Measurements from ENCODE around the gene TRAF3IP3. TPM values are rescaled to one million over a fixed set of nuclear protein-coding genes. Genes with fewer than 3 reads are reported as not detected.

The TRAF3IP3 gene
- total RNA-seq (100 to 1,000 TPM; 193 to 209 TPM), polyA plus RNA-seq (414 TPM)

GRCh38 chr1:209755926-209756614 is at the start of gene TRAF3IP3:
Gene TRAF3IP3, plus strand, starts transcription at chr1:209756053. Its CDS starts 3,987 bp downstream, at chr1:209760040.
- Mint-ChIP-seq H3K27me3 (no peaks in the 10 kb centered on the region), H3K27ac (peak within 1 kb of the TSS; percentile 84 to 98 (median 96)), H3K9me3 (no peaks in the 10 kb centered on the region), H3K36me3 (peaks cover 9 to 49% (median 20%) of the 10 kb centered on the region in 3 donors), H3K4me1 (peaks cover 67 to 81% (median 73%) of the 10 kb centered on the region in 3 donors), H3K4me3 (peak within 1 kb of the TSS; percentile 90 to 100 (median 98))
- Histone ChIP-seq H3K36me3 (ENCODE audit: insufficient read depth, low read length) (peaks cover 18% of the 10 kb centered on the region), H3K27me3 (ENCODE audit: insufficient read depth, low read length, poor library complexity, severe bottlenecking) (no peaks in the 10 kb centered on the region), H3K27ac (ENCODE audit: low read depth, low read length) (peak within 1 kb of the TSS; percentile 57), H3K4me1 (ENCODE audit: insufficient read depth, low read length) (peaks cover 78% of the 10 kb centered on the region), H3K9me3 (ENCODE audit: low read length) (no peaks in the 10 kb centered on the region), H3K4me3 (ENCODE audit: low read length) (peak within 1 kb of the TSS; percentile 89)
- DNase-seq: peak; percentile 52 to 84 (median 80)
- POLR2A ChIA-PET: interaction anchor here (0.5 to 5.1 kb wide), 6 partner anchors 10 to 52 kb away, joined by 3 to 50 read pairs (median 5); partner anchors contain the start of gene C1orf74
- CTCF ChIA-PET: interaction anchor here (0.9 to 17.3 kb wide), 7 partner anchors 5 to 67 kb away, joined by 3 to 255 read pairs (median 10); partner anchors contain the start of gene TRAF3IP3

- Histone ChIP-seq H3K9me3 (ENCODE audit: low read length) (no peaks in the 10 kb centered on the region), H3K27me3 (ENCODE audit: insufficient read depth, low read length, poor library complexity, severe bottlenecking) (no peaks in the 10 kb centered on the region), H3K36me3 (ENCODE audit: insufficient read depth, low read length) (no peaks in the 10 kb centered on the region), H3K27ac (ENCODE audit: low read depth, low read length) (no peak overlapping the region), H3K4me1 (ENCODE audit: insufficient read depth, low read length) (no peaks in the 10 kb centered on the region), H3K4me3 (ENCODE audit: low read length) (no peak overlapping the region)
- no peak for DNase-seq
- Mint-ChIP-seq H3K36me3 (peaks cover 0 to 12% (median 4%) of the 10 kb centered on the region in 3 donors), H3K27me3 (peaks cover 7 to 17% of the 10 kb centered on the region in 2 donors), H3K4me1 (peaks cover 5 to 20% (median 13%) of the 10 kb centered on the region in 3 donors), H3K9me3 (no peaks in the 10 kb centered on the region), H3K27ac (no peak overlapping the region), H3K4me3 (no peak overlapping the region)
- ChIA-PET POLR2A (no interaction called here), CTCF (no interaction called here)
Measured at GRCh38 chr1:209706622-209707021, 49.2 kb upstream of the TRAF3IP3 start.

GRCh38 chr1:209707308-209707707 is 48.5 kb upstream of the TRAF3IP3 start:
- Mint-ChIP-seq H3K4me3 (no peak overlapping the region), H3K4me1 (peaks cover 5 to 20% (median 13%) of the 10 kb centered on the region in 3 donors), H3K9me3 (no peaks in the 10 kb centered on the region), H3K27me3 (peaks cover 5 to 17% of the 10 kb centered on the region in 2 donors), H3K27ac (peak overlapping the region in 1 of 8 donors; percentile 85), H3K36me3 (peaks cover 0 to 9% (median 2%) of the 10 kb centered on the region in 3 donors)
- Histone ChIP-seq H3K4me1 (ENCODE audit: insufficient read depth, low read length) (no peaks in the 10 kb centered on the region), H3K9me3 (ENCODE audit: low read length) (no peaks in the 10 kb centered on the region), H3K27ac (ENCODE audit: low read depth, low read length) (no peak overlapping the region), H3K4me3 (ENCODE audit: low read length) (no peak overlapping the region), H3K36me3 (ENCODE audit: insufficient read depth, low read length) (no peaks in the 10 kb centered on the region), H3K27me3 (ENCODE audit: insufficient read depth, low read length, poor library complexity, severe bottlenecking) (no peaks in the 10 kb centered on the region)
- DNase-seq: no peak
- ChIA-PET POLR2A (no interaction called here), CTCF (interaction anchor here (1.2 kb wide), 1 partner anchor 61 kb away, joined by 3 read pairs; no protein-coding TSS in a partner anchor)

GRCh38 chr1:209708297-209708696 is 47.6 kb upstream of the TRAF3IP3 start:
- DNase-seq: no peak
- no peaks in the 10 kb centered on the region for H3K36me3 ChIP-seq (ENCODE audit: insufficient read depth, low read length)
- H3K4me1 Mint-ChIP-seq: peaks cover 5 to 20% (median 13%) of the 10 kb centered on the region in 3 donors
- no peaks in the 10 kb centered on the region for H3K27me3 ChIP-seq (ENCODE audit: insufficient read depth, low read length, poor library complexity, severe bottlenecking)
- no peaks in the 10 kb centered on the region for H3K9me3 Mint-ChIP-seq
- H3K4me3 Mint-ChIP-seq: no peak overlapping the region
- no peaks in the 10 kb centered on the region for H3K9me3 ChIP-seq (ENCODE audit: low read length)
- H3K4me1 ChIP-seq (ENCODE audit: insufficient read depth, low read length): no peaks in the 10 kb centered on the region
- H3K27me3 Mint-ChIP-seq: peaks cover 5 to 17% of the 10 kb centered on the region in 2 donors
- no peak overlapping the region for H3K27ac ChIP-seq (ENCODE audit: low read depth, low read length)
- H3K36me3 Mint-ChIP-seq: peaks cover 0 to 9% (median 2%) of the 10 kb centered on the region in 3 donors
- H3K4me3 ChIP-seq (ENCODE audit: low read length): no peak overlapping the region
- CTCF ChIA-PET: interaction anchor here (1.2 kb wide), 1 partner anchor 60 kb away, joined by 3 read pairs; no protein-coding TSS in a partner anchor
- H3K27ac Mint-ChIP-seq: no peak overlapping the region
- POLR2A ChIA-PET: no interaction called here

GRCh38 chr1:209710093-209710492 is 45.8 kb upstream of the TRAF3IP3 start:
- Mint-ChIP-seq H3K27me3 (peaks cover 3 to 10% of the 10 kb centered on the region in 2 donors), H3K9me3 (peaks cover 0 to 1% (median 0%) of the 10 kb centered on the region in 5 donors), H3K4me1 (peaks cover 3 to 15% (median 13%) of the 10 kb centered on the region in 3 donors), H3K27ac (peak overlapping the region in 1 of 8 donors; percentile 14), H3K4me3 (peak overlapping the region in 3 of 7 donors; percentile 4 to 49 (median 4)), H3K36me3 (peaks cover 0 to 14% (median 2%) of the 10 kb centered on the region in 3 donors)
- Histone ChIP-seq H3K36me3 (ENCODE audit: insufficient read depth, low read length) (no peaks in the 10 kb centered on the region), H3K9me3 (ENCODE audit: low read length) (no peaks in the 10 kb centered on the region), H3K4me1 (ENCODE audit: insufficient read depth, low read length) (no peaks in the 10 kb centered on the region), H3K4me3 (ENCODE audit: low read length) (no peak overlapping the region), H3K27me3 (ENCODE audit: insufficient read depth, low read length, poor library complexity, severe bottlenecking) (no peaks in the 10 kb centered on the region), H3K27ac (ENCODE audit: low read depth, low read length) (no peak overlapping the region)
- DNase-seq: no peak
- CTCF ChIA-PET: no interaction called here
- POLR2A ChIA-PET: no interaction called here

- Mint-ChIP-seq H3K9me3 (peaks cover 0 to 1% (median 0%) of the 10 kb centered on the region in 5 donors), H3K27me3 (peaks cover 3 to 7% of the 10 kb centered on the region in 2 donors), H3K27ac (no peak overlapping the region), H3K4me3 (no peak overlapping the region), H3K4me1 (peaks cover 3 to 15% (median 13%) of the 10 kb centered on the region in 3 donors), H3K36me3 (peaks cover 0 to 20% (median 2%) of the 10 kb centered on the region in 3 donors)
- H3K4me3 ChIP-seq (ENCODE audit: low read length): no peak overlapping the region
- POLR2A ChIA-PET: no interaction called here
- CTCF ChIA-PET: no interaction called here
- H3K27me3 ChIP-seq (ENCODE audit: insufficient read depth, low read length, poor library complexity, severe bottlenecking): no peaks in the 10 kb centered on the region
- no peak for DNase-seq
- no peaks in the 10 kb centered on the region for H3K36me3 ChIP-seq (ENCODE audit: insufficient read depth, low read length)
- H3K27ac ChIP-seq (ENCODE audit: low read depth, low read length): no peak overlapping the region
- no peaks in the 10 kb centered on the region for H3K9me3 ChIP-seq (ENCODE audit: low read length)
- H3K4me1 ChIP-seq (ENCODE audit: insufficient read depth, low read length): no peaks in the 10 kb centered on the region
Measured at GRCh38 chr1:209710847-209711246, 45.0 kb upstream of the TRAF3IP3 start.

- ChIA-PET CTCF (no interaction called here), POLR2A (no interaction called here)
- Mint-ChIP-seq H3K36me3 (peaks cover 0 to 20% (median 5%) of the 10 kb centered on the region in 3 donors), H3K27me3 (peaks cover 4 to 7% of the 10 kb centered on the region in 2 donors), H3K4me1 (peaks cover 3 to 15% (median 11%) of the 10 kb centered on the region in 3 donors), H3K27ac (no peak overlapping the region), H3K4me3 (no peak overlapping the region), H3K9me3 (peaks cover 0 to 1% (median 0%) of the 10 kb centered on the region in 5 donors)
- Histone ChIP-seq H3K36me3 (ENCODE audit: insufficient read depth, low read length) (no peaks in the 10 kb centered on the region), H3K4me3 (ENCODE audit: low read length) (no peak overlapping the region), H3K4me1 (ENCODE audit: insufficient read depth, low read length) (no peaks in the 10 kb centered on the region), H3K9me3 (ENCODE audit: low read length) (no peaks in the 10 kb centered on the region), H3K27ac (ENCODE audit: low read depth, low read length) (no peak overlapping the region), H3K27me3 (ENCODE audit: insufficient read depth, low read length, poor library complexity, severe bottlenecking) (no peaks in the 10 kb centered on the region)
- DNase-seq: no peak
Measured at GRCh38 chr1:209714338-209714737, 41.5 kb upstream of the TRAF3IP3 start.

GRCh38 chr1:209715314-209715713 is 40.5 kb upstream of the TRAF3IP3 start:
- no peaks in the 10 kb centered on the region for H3K36me3 ChIP-seq (ENCODE audit: insufficient read depth, low read length)
- peaks cover 0 to 22% (median 5%) of the 10 kb centered on the region in 3 donors for H3K36me3 Mint-ChIP-seq
- H3K4me1 Mint-ChIP-seq: peaks cover under 1 to 8% (median 1%) of the 10 kb centered on the region in 3 donors
- H3K27me3 ChIP-seq (ENCODE audit: insufficient read depth, low read length, poor library complexity, severe bottlenecking): no peaks in the 10 kb centered on the region
- no peak overlapping the region for H3K27ac Mint-ChIP-seq
- peaks cover 0 to 1% (median 0%) of the 10 kb centered on the region in 5 donors for H3K9me3 Mint-ChIP-seq
- ChIA-PET CTCF (no interaction called here), POLR2A (no interaction called here)
- H3K4me3 ChIP-seq (ENCODE audit: low read length): no peak overlapping the region
- H3K27ac ChIP-seq (ENCODE audit: low read depth, low read length): no peak overlapping the region
- H3K27me3 Mint-ChIP-seq: peaks cover 1 to 4% of the 10 kb centered on the region in 2 donors
- no peak for DNase-seq
- no peaks in the 10 kb centered on the region for H3K9me3 ChIP-seq (ENCODE audit: low read length)
- no peaks in the 10 kb centered on the region for H3K4me1 ChIP-seq (ENCODE audit: insufficient read depth, low read length)
- no peak overlapping the region for H3K4me3 Mint-ChIP-seq

All from CD8-positive, alpha-beta memory T cell (primary cell).